Activated T-cell treated with anti-CD3 and anti-CD28 coated beads, Interleukin-2, amount 50 U/mL, for 24 hours (primary cell): ENCODE results near the gene POU6F2.

Experiments
- DNase-seq: peaks from one replicate; pipeline ENCODE4 v3.0.0-alpha.2; 2020
- H3K27ac Mint-ChIP-seq: 2 replicates; pipeline ENCODE4 v1.8.0; 2020; ENCODE audit warnings: mild to moderate bottlenecking, mixed read lengths
- H3K27me3 Mint-ChIP-seq: 2 replicates; pipeline ENCODE4 v1.8.0; 2020; ENCODE audit warnings: mixed read lengths
- H3K36me3 Mint-ChIP-seq: 2 replicates; pipeline ENCODE4 v1.8.0; 2020; ENCODE audit warnings: low read depth, mixed read lengths
- H3K4me1 Mint-ChIP-seq: 2 replicates; pipeline ENCODE4 v1.8.0; 2020; ENCODE audit warnings: low read depth, mixed read lengths
- H3K4me3 Mint-ChIP-seq: 2 replicates; pipeline ENCODE4 v1.8.0; 2020; ENCODE audit warnings: mild to moderate bottlenecking, moderate library complexity, mixed read lengths
- H3K9me3 Mint-ChIP-seq: 2 replicates; pipeline ENCODE4 v1.8.0; 2020; ENCODE audit warnings: mixed read lengths

POU6F2 gene

DNA sequence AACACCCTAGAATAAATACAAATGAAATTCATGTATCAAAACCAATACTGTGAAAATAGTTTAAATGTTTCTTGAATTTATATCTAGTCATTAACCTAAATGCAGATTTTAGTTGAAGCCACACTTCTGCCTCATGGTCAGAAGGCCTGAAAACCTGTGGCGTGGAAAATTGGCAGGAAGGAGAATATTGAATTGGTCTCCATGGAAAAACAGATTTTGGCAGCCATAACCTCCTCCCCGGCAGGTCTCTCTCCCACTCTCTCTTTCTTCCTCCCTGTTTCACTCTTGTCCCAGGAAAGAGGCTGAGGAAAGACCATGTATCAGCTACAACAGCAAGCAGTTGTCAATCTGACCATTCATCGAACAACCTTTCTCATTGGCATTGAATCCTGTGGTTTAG lies 427.9 kb downstream of the POU6F2 start:
- no peak overlapping the region for H3K27ac Mint-ChIP-seq
- H3K36me3 Mint-ChIP-seq, result no peaks in the 10 kb centered on the region
- H3K4me1 Mint-ChIP-seq, result no peaks in the 10 kb centered on the region
- H3K9me3 Mint-ChIP-seq, result no peaks in the 10 kb centered on the region
- no peak overlapping the region for H3K4me3 Mint-ChIP-seq
- H3K27me3 Mint-ChIP-seq, result peaks cover 6% of the 10 kb centered on the region
- no peak for DNase-seq

GRCh38 chr7:39406467-39406866 lies 428.8 kb downstream of the POU6F2 start:
- no peak overlapping the region for H3K4me3 Mint-ChIP-seq
- peaks cover 11% of the 10 kb centered on the region for H3K27me3 Mint-ChIP-seq
- H3K27ac Mint-ChIP-seq, result no peak overlapping the region
- DNase-seq, result no peak
- H3K36me3 Mint-ChIP-seq, result no peaks in the 10 kb centered on the region
- no peaks in the 10 kb centered on the region for H3K4me1 Mint-ChIP-seq
- H3K9me3 Mint-ChIP-seq, result no peaks in the 10 kb centered on the region

- DNase-seq, result no peak
- Mint-ChIP-seq H3K4me1 (no peaks in the 10 kb centered on the region), H3K27ac (no peak overlapping the region), H3K27me3 (peaks cover 18% of the 10 kb centered on the region), H3K36me3 (no peaks in the 10 kb centered on the region), H3K9me3 (no peaks in the 10 kb centered on the region), H3K4me3 (no peak overlapping the region)
These were observed 429.4 kb downstream of the POU6F2 start for GRCh38 chr7:39407137-39407536.

GRCh38 chr7:39407723-39408122 lies 430.0 kb downstream of the POU6F2 start:
- Mint-ChIP-seq H3K27ac (no peak overlapping the region), H3K4me1 (no peaks in the 10 kb centered on the region), H3K27me3 (peaks cover 21% of the 10 kb centered on the region), H3K9me3 (no peaks in the 10 kb centered on the region), H3K36me3 (no peaks in the 10 kb centered on the region), H3K4me3 (no peak overlapping the region)
- DNase-seq, result no peak

- no peak for DNase-seq
- no peaks in the 10 kb centered on the region for H3K36me3 Mint-ChIP-seq
- peaks cover 20% of the 10 kb centered on the region for H3K27me3 Mint-ChIP-seq
- H3K4me3 Mint-ChIP-seq, result no peak overlapping the region
- H3K4me1 Mint-ChIP-seq, result peaks cover 2% of the 10 kb centered on the region
- no peak overlapping the region for H3K27ac Mint-ChIP-seq
- no peaks in the 10 kb centered on the region for H3K9me3 Mint-ChIP-seq
These were observed 431.2 kb downstream of the POU6F2 start for GRCh38 chr7:39408906-39409305.

DNA sequence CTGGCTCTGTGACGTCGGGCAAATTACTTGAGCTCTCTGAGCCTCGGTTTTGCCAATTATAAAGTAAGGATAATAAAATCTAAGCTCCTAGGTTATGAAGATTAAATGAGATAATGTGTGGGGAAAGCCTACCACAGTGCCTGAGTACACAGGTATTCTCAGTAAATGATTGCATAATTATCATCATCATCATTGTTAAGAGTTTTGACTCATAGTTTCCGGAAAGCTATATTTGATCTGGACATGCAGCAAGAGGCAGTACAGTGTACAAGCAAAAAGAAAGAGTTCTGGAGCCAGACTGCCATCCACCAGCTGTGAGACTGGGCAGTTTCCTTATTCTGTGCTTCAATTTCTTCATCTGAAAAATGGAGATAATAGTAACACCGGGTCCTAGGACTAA lies 432.9 kb downstream of the POU6F2 start:
- no peak for DNase-seq
- Mint-ChIP-seq H3K4me3 (no peak overlapping the region), H3K9me3 (no peaks in the 10 kb centered on the region), H3K27me3 (peaks cover 29% of the 10 kb centered on the region), H3K27ac (no peak overlapping the region), H3K36me3 (no peaks in the 10 kb centered on the region), H3K4me1 (peaks cover 10% of the 10 kb centered on the region)

GRCh38 chr7:39413636-39414223 lies 436.0 kb downstream of the POU6F2 start:
- peaks cover 55% of the 10 kb centered on the region for H3K27me3 Mint-ChIP-seq
- DNase-seq, result no peak
- H3K27ac Mint-ChIP-seq, result no peak overlapping the region
- H3K9me3 Mint-ChIP-seq, result no peaks in the 10 kb centered on the region
- H3K4me3 Mint-ChIP-seq, result peak overlapping the region; percentile 75
- H3K4me1 Mint-ChIP-seq, result peaks cover 10% of the 10 kb centered on the region
- no peaks in the 10 kb centered on the region for H3K36me3 Mint-ChIP-seq

- Mint-ChIP-seq H3K9me3 (no peaks in the 10 kb centered on the region), H3K27ac (peak overlapping the region; percentile 38), H3K4me1 (peaks cover 10% of the 10 kb centered on the region), H3K36me3 (no peaks in the 10 kb centered on the region), H3K27me3 (peaks cover 55% of the 10 kb centered on the region), H3K4me3 (peak overlapping the region; percentile 75)
- peak; percentile 61 for DNase-seq
These were observed 436.7 kb downstream of the POU6F2 start for GRCh38 chr7:39414224-39415035.

- Mint-ChIP-seq H3K36me3 (no peaks in the 10 kb centered on the region), H3K4me1 (peaks cover 10% of the 10 kb centered on the region), H3K27ac (no peak overlapping the region)
These were observed 437.5 kb downstream of the POU6F2 start for GRCh38 chr7:39415091-39415787.

DNA sequence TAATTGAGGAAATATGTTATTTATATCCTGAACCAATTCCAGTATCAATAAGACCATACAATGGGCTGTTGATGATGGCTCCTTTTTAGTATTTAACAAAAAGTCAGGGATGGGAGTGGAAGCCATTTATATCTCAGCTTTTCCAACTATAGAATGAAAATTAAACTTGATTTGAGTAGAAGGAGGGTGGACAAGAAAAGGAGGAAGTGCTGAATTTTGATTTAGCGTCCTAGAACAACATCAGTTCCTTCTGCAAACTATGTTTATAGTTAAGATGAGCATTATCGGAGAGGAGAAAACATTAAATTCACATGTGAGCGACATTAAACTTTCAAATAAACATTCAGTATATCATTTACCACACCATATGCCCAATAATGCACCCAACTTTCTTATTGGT lies 439.2 kb downstream of the POU6F2 start:
- Mint-ChIP-seq H3K4me1 (peaks cover 10% of the 10 kb centered on the region), H3K9me3 (no peaks in the 10 kb centered on the region), H3K36me3 (no peaks in the 10 kb centered on the region), H3K4me3 (no peak overlapping the region), H3K27ac (no peak overlapping the region), H3K27me3 (peaks cover 46% of the 10 kb centered on the region)
- no peak for DNase-seq

More at GRCh38 chr7:39415091-39415787, 437.5 kb downstream of the POU6F2 start:
- no peak for DNase-seq
- no peaks in the 10 kb centered on the region for H3K9me3 Mint-ChIP-seq
- peak overlapping the region; percentile 75 for H3K4me3 Mint-ChIP-seq
- H3K27me3 Mint-ChIP-seq, result peaks cover 55% of the 10 kb centered on the region

- Mint-ChIP-seq H3K27ac (no peak overlapping the region), H3K4me3 (no peak overlapping the region), H3K27me3 (peaks cover 45% of the 10 kb centered on the region), H3K9me3 (no peaks in the 10 kb centered on the region), H3K36me3 (no peaks in the 10 kb centered on the region), H3K4me1 (peaks cover 10% of the 10 kb centered on the region)
- no peak for DNase-seq
These were observed 439.9 kb downstream of the POU6F2 start for GRCh38 chr7:39417642-39418041.

GRCh38 chr7:39421251-39421650 lies 443.5 kb downstream of the POU6F2 start:
- H3K36me3 Mint-ChIP-seq, result no peaks in the 10 kb centered on the region
- H3K27ac Mint-ChIP-seq, result no peak overlapping the region
- H3K27me3 Mint-ChIP-seq, result peaks cover 25% of the 10 kb centered on the region
- H3K4me1 Mint-ChIP-seq, result no peaks in the 10 kb centered on the region
- H3K4me3 Mint-ChIP-seq, result no peak overlapping the region
- DNase-seq, result no peak
- no peaks in the 10 kb centered on the region for H3K9me3 Mint-ChIP-seq

DNA sequence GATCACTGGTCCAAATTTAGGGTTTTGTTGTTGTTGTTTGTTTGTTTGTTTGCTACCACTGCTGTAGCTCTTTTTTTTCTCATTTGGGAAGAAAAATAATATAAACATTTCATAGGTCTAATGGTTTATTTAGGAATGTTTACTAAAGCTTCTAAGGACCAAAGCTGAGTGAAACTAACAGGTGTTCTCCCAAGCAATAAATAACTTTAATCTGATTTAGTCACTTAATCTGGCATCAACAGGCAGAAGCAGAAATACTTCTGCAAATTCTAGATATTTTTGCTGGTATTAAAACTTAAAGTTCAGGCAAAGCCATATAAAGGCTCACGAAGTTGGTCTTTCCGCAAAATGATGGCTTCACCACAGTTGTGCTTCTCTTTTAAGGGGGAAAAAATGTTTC lies 444.0 kb downstream of the POU6F2 start:
- no peak for DNase-seq
- H3K4me3 Mint-ChIP-seq, result no peak overlapping the region
- H3K36me3 Mint-ChIP-seq, result no peaks in the 10 kb centered on the region
- H3K4me1 Mint-ChIP-seq, result no peaks in the 10 kb centered on the region
- no peak overlapping the region for H3K27ac Mint-ChIP-seq
- no peaks in the 10 kb centered on the region for H3K9me3 Mint-ChIP-seq
- H3K27me3 Mint-ChIP-seq, result peaks cover 22% of the 10 kb centered on the region

DNA sequence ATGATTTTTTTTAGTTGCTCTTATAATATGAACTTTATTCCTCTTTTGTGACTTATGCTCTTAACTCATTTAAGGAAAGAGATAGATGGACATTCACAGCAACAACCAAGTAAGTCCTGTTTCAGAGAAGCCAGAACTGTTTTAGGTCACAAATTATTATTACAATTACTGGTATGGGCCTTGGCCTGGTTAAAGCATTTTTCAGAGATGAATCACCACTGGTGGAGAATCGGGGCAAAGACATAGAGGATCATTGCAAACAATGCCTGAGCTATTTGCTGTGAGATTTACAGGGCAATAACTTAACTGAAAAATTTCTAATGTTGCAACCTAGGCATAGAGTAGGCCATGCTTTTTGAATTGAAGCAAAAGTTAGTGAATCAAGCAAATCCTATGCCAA lies 450.5 kb downstream of the POU6F2 start:
- Mint-ChIP-seq H3K9me3 (no peaks in the 10 kb centered on the region), H3K27me3 (peaks cover 3% of the 10 kb centered on the region), H3K36me3 (no peaks in the 10 kb centered on the region), H3K4me1 (no peaks in the 10 kb centered on the region), H3K27ac (no peak overlapping the region), H3K4me3 (no peak overlapping the region)
- DNase-seq, result no peak

GRCh38 chr7:39429421-39429820 lies 451.7 kb downstream of the POU6F2 start:
- Mint-ChIP-seq H3K4me1 (no peaks in the 10 kb centered on the region), H3K36me3 (no peaks in the 10 kb centered on the region), H3K4me3 (no peak overlapping the region), H3K27me3 (peaks cover 3% of the 10 kb centered on the region), H3K27ac (no peak overlapping the region), H3K9me3 (no peaks in the 10 kb centered on the region)
- no peak for DNase-seq
